GM21423 (cell line): ENCODE results near the gene SYT17.

Experiments used
- ATAC-seq: cut with Tn5 transposase; IDR thresholded peaks from one replicate; pipeline ENCODE4 v1.9.1; 2021; ENCODE audit warnings: mild to moderate bottlenecking, moderate library complexity; ENCODE audit not compliant: unreplicated experiment

SYT17 gene

DNA sequence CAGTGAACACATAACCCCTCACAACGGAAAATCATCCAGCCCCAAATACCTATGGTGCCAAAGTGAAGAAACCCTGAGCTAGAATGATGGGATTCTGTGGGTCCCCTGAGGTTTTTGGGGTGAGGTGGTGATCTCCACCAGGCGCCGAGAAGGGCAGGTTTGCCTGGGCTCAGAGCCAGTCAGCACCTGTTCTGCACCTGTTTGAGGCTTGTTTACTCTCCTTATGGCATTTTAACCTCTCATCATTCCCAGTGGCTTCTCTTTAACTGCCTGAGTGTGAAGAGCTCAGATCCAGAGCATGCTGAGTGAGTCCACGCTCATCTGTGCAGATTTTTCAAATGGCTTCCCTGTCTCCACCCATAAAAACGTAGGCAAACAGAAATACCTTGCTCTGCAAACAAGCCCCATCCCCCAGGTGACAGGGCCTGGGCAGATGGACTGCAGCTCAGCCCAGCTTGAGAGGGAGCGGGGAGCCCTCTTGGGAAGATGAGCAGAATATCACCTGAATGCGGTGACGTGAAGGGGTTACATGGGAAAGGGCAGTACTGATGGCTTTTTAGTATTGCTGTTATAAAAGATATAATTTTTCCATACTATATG lies 77.4 kb downstream of the SYT17 start:
- no peak for ATAC-seq

DNA sequence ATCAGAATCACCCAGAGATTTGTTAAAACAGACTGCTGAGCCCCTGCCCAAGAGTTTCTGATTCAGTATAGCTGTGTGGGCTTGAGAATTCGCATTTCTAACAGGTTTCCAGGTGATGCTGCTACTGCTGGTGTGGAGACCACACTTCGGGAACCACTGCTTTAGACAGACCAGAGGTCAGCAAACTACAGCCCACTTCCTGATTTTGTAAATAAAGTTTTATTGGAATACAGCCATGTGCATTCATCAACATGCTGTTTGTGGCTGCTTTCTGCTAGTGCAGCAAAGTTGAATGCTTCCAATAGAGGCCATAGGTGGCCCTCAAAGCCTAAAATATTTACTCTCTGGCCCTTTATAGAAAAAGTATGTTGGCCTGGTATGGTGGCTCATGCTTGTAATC lies 84.9 kb downstream of the SYT17 start:
- no peak for ATAC-seq

DNA sequence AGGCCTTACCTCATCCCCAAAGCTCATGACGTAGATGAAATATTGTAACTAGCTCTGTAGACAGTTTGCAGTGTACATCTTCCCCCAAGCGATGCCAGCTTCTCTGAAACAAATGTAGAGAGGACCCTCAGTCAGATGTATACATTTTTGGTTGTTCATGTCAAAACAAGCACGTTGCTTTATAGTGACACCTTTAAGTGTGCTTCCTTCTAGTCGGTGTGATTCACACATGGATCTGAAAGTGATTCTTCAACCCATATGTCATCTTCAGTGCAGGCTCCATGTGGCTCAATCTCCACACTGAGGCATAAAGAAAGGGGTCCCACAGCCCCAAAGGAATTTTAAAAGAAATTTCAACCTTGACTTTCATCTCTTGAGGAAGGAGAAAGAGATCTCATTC lies 86.6 kb downstream of the SYT17 start:
- no peak for ATAC-seq

DNA sequence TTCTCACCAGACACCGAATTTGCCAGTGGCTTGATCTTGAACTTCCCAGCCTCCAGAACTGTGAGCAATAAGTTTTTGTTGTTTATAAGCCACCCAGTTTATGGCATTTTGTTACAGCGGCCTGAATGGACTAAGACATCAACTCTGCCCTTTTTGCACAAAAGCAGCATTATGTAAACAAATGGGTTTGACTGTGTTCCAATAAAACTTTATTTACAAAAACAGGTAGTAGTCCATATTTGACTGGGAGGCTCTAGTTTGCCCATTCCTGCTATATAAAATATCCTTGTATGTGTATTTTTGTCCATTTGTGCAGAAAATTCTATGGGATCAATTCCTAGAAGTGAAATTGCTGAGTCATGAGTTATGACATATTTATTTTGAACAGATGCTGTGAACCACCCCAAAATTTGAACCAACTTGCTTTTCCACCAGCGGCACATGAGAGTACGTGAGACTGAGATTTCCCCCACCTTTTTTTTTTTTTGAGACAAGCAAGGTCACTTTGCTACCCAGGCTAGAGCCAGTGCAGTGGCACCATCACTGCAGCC lies 96.2 kb downstream of the SYT17 start:
- ATAC-seq: no peak

DNA sequence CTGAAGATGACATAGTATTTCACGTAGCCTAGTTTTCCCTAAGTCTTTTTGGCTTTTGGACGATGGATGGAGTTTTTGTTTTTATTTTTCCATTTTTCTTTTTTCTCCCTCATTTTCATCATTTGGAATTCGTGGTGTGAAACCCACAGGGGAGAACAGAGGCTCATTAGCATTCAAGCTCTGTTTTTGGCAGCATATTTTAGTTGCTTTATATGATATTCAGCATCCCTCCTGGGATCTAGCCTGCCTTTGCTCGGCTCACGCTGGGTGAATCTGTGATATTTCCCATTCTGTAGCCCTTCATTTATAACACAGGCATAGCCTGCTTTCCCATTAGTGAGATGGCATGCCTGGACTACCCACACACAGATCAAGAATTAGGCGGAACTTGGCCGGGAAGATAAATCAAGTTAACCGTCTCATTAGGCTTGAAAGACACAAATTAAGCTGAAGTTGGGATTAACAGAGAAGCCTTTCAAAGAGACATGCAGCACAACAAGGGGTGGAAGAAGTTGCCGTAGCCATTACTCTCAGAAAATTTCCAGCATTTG lies 97.4 kb downstream of the SYT17 start:
- ATAC-seq: no peak

DNA sequence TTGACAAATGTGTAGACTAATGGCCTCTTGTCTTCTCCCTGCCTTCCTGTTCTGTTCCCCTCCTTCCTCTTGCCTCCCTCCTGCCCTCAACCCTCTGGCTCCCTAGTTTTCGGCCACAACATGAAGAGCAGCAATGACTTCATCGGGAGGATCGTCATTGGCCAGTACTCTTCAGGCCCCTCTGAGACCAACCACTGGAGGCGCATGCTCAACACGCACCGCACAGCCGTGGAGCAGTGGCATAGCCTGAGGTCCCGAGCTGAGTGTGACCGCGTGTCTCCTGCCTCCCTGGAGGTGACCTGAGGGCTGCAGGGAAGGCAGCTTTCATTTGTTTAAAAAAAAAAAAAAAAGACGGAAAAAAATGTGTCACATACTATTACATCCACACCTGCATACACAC lies 98.7 kb downstream of the SYT17 start:
- no peak for ATAC-seq

DNA sequence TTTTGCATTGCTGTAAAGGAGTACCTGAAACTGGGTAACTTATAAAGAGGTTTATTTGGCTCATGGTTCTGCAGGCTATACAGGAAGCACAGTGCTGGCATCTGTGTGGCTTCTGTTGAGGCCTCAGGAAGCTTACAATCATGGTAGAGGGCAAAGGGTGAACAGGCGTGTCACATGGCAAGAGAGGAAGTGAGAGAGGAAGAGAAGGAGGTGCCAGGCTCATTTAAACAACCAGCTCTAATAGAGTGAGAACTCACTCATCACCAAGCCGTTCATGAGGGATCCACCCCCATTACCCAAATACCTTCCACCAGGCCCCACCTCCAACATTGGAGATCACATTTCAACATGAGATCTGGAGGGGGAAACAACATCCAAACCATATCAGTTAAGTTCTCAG lies 101.1 kb downstream of the SYT17 start:
- ATAC-seq: no peak

DNA sequence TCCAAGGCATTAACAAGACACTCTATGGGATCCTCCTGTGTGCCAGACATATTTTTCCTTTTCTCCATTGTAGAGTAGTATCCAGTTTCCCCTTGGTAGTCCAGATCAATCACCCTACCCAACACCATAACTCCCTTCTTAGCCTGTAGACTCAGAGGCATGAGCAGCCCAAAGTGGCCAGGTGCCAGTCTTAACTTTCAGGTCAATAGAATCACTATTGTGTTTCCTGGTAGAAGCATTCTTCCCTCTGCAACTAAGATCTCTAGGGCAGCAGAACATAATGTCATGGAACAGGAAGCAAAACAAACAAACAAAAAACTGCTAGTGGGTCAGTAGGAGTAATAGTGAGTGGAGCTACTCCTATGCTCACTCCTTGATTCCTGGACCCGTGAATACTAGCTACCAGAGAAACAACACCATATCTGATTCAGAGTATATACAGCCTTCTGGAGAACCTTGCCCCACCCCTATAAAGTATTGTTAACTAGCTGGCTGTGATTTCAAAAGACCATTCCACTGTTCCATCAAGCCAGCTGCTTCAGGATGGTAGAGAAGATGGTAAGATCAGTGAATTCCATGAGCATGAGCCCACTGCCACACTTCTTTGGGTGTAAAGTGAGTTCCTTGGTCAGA lies 106.2 kb downstream of the SYT17 start:
- no peak for ATAC-seq

DNA sequence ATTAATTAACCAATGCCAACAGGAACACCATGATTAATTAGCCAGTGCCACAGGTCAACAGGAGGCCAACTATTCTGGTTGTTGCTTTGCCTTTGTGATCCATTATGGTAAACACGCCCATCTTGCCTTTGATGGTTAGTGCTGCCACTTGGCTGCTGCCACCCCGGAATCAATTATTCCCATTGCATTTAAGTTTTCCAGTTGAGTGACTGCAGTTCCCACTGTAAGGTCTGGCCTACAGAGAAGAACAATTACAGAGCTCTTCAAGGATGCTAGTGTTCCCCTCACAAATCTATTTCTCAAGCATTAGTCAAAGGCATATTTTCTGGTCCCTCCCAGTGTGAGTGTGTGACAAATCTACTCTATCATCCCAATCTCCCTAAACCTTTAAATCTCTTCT lies 110.4 kb downstream of the SYT17 start:
- no peak for ATAC-seq

DNA sequence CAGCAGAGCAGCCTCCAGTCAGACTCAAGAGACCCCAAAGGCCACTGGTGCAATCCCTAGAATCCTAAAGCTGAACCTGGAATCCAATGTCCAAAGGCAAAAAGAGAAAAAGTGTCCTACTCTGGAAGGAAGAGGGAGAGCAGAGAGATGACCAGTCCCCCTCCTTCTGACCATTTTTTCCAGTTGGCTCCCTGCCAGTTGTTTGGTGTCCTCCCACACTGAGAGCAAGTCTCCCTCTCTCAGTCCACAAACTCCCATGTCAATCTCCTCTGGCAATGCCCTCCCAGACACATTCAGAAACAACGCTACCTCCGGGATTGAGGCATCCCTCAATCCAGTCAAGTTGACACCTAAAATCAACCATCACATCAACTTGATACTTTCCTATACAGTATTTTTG lies 113.2 kb downstream of the SYT17 start:
- no peak for ATAC-seq

DNA sequence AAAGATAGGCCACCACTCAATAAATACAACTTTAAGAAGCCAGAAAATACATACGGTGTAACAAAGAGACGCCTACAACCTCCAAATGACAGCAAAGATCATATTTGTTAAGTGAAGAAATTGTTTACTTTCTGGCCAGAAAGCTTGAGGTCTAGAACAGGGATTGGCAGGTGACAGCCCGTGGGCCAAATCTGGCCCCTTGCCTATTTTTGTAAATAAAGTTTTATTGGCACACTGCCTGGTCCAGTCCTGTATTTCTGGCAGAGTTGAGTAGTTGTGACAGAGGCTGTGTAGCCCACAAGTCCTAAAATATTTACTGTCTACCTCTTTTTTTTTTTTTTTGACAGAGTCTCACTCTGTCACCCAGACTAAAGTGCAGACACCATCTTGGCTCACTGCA lies 114.1 kb downstream of the SYT17 start:
- ATAC-seq: no peak

DNA sequence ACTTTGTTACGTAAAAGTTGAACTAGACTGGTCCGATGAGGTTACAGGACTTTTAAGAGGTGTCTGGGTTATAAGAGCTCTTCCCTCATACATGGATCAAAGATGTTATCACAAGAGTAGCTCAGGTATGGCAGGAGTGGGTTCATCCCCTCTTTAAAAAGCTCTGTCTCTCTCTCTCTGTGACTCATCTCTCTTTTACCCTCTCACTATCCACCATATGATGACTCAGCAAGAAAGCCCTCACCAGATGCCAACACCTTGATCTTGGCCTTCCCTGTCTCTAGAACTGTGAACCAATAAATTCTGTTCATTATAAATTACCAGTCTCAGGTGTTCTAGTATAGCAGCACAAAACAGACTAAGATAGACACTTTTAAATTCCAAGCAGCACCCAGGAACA lies 115.6 kb downstream of the SYT17 start:
- no peak for ATAC-seq

DNA sequence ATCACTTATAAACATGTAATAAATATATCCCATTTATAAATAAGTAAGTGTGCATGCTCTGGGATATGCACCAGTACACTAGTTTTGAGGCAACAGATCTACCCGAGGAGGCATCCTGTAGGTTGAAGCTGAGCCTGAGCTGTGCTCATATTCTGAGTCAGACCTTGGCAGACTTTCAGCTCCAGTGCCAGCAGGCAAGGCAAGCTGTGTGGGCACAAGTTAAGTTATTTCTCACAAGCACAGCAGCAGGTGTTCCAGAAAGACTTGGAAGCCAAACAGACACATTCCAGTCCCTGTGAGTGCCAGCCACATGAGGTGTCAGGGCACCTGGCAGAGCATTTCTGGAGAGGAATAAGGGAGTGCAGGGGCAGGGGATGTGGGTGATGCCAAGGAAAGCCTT lies 116.2 kb downstream of the SYT17 start:
- no peak for ATAC-seq

DNA sequence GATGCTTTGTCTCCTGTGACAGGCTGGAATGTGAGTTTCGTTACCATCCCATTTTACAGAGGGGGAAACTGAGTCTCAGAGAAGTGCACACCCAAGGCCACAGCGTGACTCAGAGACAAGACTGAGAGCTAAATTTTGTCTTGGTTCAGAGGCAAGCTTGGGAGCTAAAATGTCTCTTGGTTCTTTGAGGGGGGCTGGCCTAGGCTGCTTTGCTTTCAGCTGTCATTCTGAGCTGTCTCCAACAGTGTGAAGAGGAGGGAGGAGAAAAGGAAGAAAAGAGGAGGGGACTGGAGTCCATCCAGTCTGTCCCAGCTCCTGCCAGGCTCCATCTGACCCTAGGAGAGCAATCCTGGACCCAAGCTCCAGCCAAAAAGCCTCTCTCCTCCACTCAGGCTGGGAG lies 117.4 kb downstream of the SYT17 start, which contains the start of gene CLEC19A:
Gene CLEC19A, plus strand, starts transcription at position 301 of the 400 bp plus-strand sequence. CDS start 121 bp downstream, outside the sequence.
- no peak for ATAC-seq

DNA sequence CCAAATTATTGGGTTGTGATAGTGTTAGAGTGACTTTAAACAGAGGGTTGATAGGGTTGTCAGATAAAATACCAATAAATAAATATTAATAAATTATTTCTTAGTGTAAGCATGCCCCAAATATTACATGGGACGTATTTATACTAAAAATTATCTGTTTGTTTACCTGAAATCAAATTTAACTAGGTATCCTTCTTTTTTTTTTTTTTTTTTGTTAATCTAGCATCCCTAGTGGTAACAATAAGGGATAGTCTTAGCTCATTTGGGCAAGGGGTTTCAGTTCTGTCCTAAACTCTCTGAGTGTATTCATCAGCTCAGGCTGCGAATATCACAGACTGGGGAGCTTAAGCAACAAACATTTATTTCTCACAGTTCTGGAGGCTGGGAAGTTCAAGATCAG lies 118.8 kb downstream of the SYT17 start:
- no peak for ATAC-seq

DNA sequence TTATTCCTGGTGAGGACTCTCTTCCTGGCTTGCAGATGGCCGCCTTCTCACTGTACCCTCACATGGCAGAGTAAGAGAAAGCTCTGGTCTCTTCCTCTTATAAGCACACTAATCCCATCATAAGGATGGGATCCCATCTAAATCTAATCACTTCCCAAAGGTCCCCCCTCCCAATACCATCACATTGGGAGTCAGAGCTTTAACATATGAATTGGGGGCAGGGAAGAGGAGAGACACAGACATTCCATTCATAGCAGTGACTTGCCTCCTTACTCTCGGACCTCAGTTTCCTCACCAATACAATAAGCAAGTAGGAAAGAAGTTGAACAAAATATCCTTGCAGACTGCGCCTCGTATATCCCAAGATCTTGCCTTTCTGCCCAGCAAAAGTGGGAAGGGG lies 119.2 kb downstream of the SYT17 start:
- ATAC-seq: no peak

DNA sequence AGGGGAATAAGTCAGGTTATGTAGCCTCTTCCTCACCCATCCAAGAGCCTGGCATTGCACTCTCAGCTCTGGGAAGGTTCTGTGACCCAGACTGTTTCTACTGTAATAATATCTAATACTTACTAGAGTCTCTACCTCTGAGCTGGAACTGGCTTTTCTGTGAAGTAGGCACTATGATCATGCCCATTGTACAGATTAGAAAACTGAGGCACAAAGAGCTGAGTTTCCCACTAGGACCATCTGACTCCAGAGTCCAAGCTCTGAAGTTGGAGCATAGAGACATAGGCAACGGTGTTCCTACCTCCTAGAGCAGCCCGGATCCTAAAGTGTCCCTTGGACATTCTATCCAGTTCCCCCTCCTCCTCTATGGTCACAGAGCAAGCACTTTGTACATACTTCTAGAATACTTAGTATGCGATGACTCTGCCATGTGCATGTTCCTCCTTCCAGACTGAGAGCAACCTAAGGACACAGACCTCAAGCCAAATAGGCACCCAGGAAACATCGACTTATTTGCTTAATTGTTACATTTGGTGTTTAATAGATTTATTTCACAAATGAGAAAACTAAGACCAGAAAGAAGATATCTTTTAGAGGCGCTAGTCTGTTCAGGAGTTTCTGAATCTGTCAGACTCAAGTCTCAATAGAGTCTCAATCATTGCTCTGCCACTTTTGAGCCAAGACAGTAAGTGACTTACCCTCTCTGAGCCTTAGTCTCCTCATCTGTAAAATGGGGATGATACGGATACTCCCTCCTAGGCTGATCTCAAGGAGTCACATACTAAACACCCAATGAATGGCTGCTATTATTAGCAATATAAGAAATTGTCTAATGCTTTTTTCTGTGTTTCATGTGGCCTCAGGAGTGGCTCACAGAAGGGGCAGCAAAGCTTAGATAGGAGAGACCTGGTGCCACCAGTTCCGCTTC lies 121.1 kb downstream of the SYT17 start:
- no peak for ATAC-seq

DNA sequence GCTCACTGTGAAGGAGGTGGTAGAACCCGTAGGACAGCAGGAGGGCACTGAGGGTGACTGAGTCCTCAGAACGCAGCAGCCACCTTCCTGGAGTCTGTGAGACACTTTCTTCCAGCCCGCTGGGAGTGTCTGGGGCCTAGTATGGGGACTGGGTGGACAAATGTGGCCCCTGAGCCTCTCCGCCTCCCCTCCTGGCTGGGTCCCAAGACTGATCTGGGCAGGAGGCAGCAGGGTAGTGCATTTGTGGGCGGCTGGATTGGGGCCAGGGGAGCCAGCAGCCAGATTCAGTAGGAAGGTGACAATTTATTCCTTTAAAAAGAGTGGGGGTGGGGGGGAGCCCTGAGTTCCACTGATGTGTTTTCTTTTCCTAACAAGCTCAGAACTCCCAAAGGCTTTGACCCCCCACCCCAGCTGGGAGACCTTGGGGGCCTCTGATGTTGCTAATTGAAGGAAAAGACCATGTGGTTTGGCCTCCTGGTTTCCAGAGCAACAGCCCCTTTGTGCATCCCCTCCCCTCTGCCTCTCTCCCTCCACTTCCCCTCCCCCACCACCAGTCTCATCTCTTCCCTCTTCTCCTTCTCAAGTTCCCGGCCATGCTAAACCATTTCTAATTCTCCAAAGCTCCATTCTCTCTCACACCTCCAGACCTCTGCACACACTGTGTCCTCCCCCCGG lies 121.9 kb downstream of the SYT17 start:
- ATAC-seq: no peak

DNA sequence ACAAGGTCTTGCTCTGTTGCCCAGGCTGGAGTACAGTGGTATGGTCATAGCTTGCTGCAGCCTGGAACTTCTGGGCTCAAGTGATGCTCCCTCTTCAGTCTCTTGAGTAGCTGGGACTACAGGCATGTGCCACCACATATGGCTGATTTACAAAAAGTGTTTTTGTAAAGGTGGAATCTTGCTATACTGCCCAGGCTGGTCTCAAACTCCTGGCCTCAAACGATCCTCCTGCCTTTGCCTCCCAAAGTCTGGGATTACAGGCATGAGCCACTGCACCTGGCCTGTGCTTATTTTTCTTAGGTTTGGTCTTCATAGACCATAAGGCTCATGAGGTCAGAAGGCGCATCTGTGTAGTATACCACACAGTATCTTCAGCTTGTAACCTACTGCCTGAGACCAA lies 122.8 kb downstream of the SYT17 start:
- ATAC-seq: no peak

DNA sequence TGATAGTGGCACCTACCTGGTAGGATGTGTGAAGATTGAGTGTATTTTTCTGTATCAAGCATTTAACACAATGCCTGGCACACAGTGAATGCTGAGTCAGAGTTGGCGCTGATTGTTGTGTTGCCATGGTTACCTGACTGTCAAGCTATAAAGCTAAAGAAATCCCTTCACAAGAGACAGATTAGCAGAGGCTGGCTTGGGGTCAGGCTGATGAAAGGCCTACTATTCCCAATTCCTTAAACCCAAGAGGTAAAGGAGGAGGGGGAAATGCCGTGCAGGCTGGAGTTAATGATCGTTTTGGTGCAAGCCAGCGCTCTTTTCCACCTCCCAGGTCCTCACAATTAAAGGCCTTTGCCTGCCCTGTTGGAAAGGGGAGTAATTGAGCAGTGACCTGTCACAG lies 123.4 kb downstream of the SYT17 start:
- ATAC-seq: no peak

DNA sequence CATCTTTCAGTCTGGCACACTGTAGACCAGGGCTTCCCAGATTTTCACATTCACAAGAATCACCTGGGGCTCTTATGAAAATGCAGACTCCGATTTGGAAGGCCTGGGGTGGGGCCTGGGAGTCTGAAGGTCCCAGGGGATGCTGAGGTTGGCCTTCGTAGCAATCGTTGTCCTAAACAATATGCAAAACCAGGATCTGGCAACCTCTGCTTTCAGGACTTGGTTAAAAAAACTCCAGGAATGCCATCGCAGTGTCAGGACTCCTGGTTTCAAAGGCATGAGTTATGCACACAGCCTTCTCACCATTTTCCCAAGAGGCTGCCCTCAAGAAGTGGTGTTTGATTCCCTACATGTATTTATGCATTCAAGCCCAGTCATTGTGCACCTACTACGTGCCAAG lies 124.1 kb downstream of the SYT17 start:
- ATAC-seq: no peak
